A673 (cell line): ENCODE data around the gene MFAP4.

ENCODE experiments used
- CTCF ChIP-seq: fragments of 300-800, 200-600 bp; sonication (generic); conservative IDR thresholded peaks from 2 replicates; pipeline ENCODE4 v1.5.1; 2017; ENCODE audit warnings: low read depth, mild to moderate bottlenecking, antibody characterized with exemption, low read length, moderate library complexity, mixed read lengths
- EZH2 ChIP-seq: fragments of 200-600 bp; sonication (generic); IDR thresholded peaks from 2 replicates; pipeline ENCODE4 v1.6.1; 2017; ENCODE audit warnings: borderline replicate concordance, low read depth, mild to moderate bottlenecking, mixed read lengths, antibody characterized with exemption, low read length; ENCODE audit not compliant: poor library complexity, severe bottlenecking

- no peak for TF ChIP-seq CTCF
- no peak for TF ChIP-seq EZH2
These were observed 26.0 kb upstream of the MFAP4 start for GRCh38 chr17:19412984-19413383.
